ENCODE measurements around the gene MAGOH. TPM values are rescaled to one million over a fixed set of nuclear protein-coding genes. Genes with fewer than 3 reads are reported as not detected.

The MAGOH gene
- total RNA-seq, 1 experiment from 2014 or later, result 48.9 TPM

- TF ChIP-seq CTCF (conservative IDR thresholded peaks at IDR 0.05; ENCODE audit: low read depth, low read length), result peak; percentile 92
- TF ChIP-seq EZH2phosphoT487 (IDR thresholded peaks at IDR 0.05; ENCODE audit: borderline replicate concordance, low read length), result no peak
- no peak for TF ChIP-seq EZH2 (IDR thresholded peaks at IDR 0.05; ENCODE audit: low read length, unreplicated experiment)
- DNase-seq (peak; percentile 58), ATAC-seq (peak; percentile 60)
- no peak overlapping the region for H3K4me3 ChIP-seq (ENCODE audit: low read length)
- intact Hi-C loops (cut with micrococcal nuclease), result loop anchor here (1.0 kb wide), 1 partner anchor 115 kb away; no protein-coding TSS in a partner anchor
- H3K9me3 ChIP-seq (ENCODE audit: low read length), result no peaks in the 10 kb centered on the region
- ChIA-PET POLR2A (ENCODE audit: unreplicated experiment) (no interaction called here), CTCF (interaction anchor here (0.6 to 0.9 kb wide), 5 partner anchors 31 to 311 kb away, joined by 3 to 9 read pairs (median 4); no protein-coding TSS in a partner anchor)
- H3F3A ChIP-seq (ENCODE audit: low read length, unreplicated experiment), result no peaks in the 10 kb centered on the region
- H4K20me1 ChIP-seq (ENCODE audit: low read length), result no peaks in the 10 kb centered on the region
- peaks cover 16% of the 10 kb centered on the region for H3K4me1 ChIP-seq (ENCODE audit: insufficient read depth, low read length)
- H2AFZ ChIP-seq (ENCODE audit: low read length), result no peak overlapping the region
- no peak overlapping the region for H3K27ac ChIP-seq (ENCODE audit: low read length)
- peaks cover 12% of the 10 kb centered on the region for H3K36me3 ChIP-seq (ENCODE audit: low read depth, low read length)
- H3K9me2 ChIP-seq (replicated peaks; ENCODE audit: low read length), result no peaks in the 10 kb centered on the region
- no peak overlapping the region for H3K4me2 ChIP-seq (ENCODE audit: low read length)
- H3K79me2 ChIP-seq (ENCODE audit: low read length), result no peaks in the 10 kb centered on the region
- H3K9ac ChIP-seq (ENCODE audit: low read length), result no peak overlapping the region
- no peaks in the 10 kb centered on the region for H3K27me3 ChIP-seq (ENCODE audit: low read length)
- BruUV-seq (replicated peaks), result no TSS peak
Observed at GRCh38 chr1:53278298-53278725, 40.0 kb upstream of the MAGOH start.

- ATAC-seq, result no peak
- Histone ChIP-seq H3K9ac (ENCODE audit: low read length) (no peak overlapping the region), H4K20me1 (ENCODE audit: low read length) (no peaks in the 10 kb centered on the region), H3K4me3 (ENCODE audit: low read length) (no peak overlapping the region), H3K79me2 (ENCODE audit: low read length) (no peaks in the 10 kb centered on the region), H3K9me3 (ENCODE audit: low read length) (no peaks in the 10 kb centered on the region), H2AFZ (ENCODE audit: low read length) (no peak overlapping the region), H3K36me3 (ENCODE audit: low read depth, low read length) (peaks cover 12% of the 10 kb centered on the region), H3K4me2 (ENCODE audit: low read length) (no peak overlapping the region), H3K9me2 (replicated peaks; ENCODE audit: low read length) (no peaks in the 10 kb centered on the region), H3K27me3 (ENCODE audit: low read length) (no peaks in the 10 kb centered on the region), H3K27ac (ENCODE audit: low read length) (no peak overlapping the region), H3F3A (ENCODE audit: low read length, unreplicated experiment) (no peaks in the 10 kb centered on the region), H3K4me1 (ENCODE audit: insufficient read depth, low read length) (peaks cover 20% of the 10 kb centered on the region)
- intact Hi-C loops (cut with micrococcal nuclease), result no loop called here
- TF ChIP-seq EZH2phosphoT487 (IDR thresholded peaks at IDR 0.05; ENCODE audit: borderline replicate concordance, low read length) (no peak), EZH2 (IDR thresholded peaks at IDR 0.05; ENCODE audit: low read length, unreplicated experiment) (no peak), CTCF (conservative IDR thresholded peaks at IDR 0.05; ENCODE audit: low read depth, low read length) (no peak)
- no TSS peak for BruUV-seq (replicated peaks)
- POLR2A ChIA-PET (ENCODE audit: unreplicated experiment), result interaction anchor here (0.7 kb wide), 1 partner anchor 49 kb away, joined by 5 read pairs; no protein-coding TSS in a partner anchor
- CTCF ChIA-PET, result no interaction called here
- DNase-seq, result no peak
Observed at GRCh38 chr1:53277326-53277725, 39.0 kb upstream of the MAGOH start.

- H3K4me3 ChIP-seq (ENCODE audit: low read length), result no peak overlapping the region
- H3K4me2 ChIP-seq (ENCODE audit: low read length), result no peak overlapping the region
- DNase-seq (no peak), ATAC-seq (no peak)
- H3K9me3 ChIP-seq (ENCODE audit: low read length), result no peaks in the 10 kb centered on the region
- H3K27me3 ChIP-seq (ENCODE audit: low read length), result no peaks in the 10 kb centered on the region
- no peaks in the 10 kb centered on the region for H3F3A ChIP-seq (ENCODE audit: low read length, unreplicated experiment)
- ChIA-PET POLR2A (ENCODE audit: unreplicated experiment) (interaction anchor here (0.7 kb wide), 1 partner anchor 49 kb away, joined by 5 read pairs; no protein-coding TSS in a partner anchor), CTCF (no interaction called here)
- no TSS peak for BruUV-seq (replicated peaks)
- H3K4me1 ChIP-seq (ENCODE audit: insufficient read depth, low read length), result peaks cover 20% of the 10 kb centered on the region
- no peak overlapping the region for H3K27ac ChIP-seq (ENCODE audit: low read length)
- no peaks in the 10 kb centered on the region for H3K9me2 ChIP-seq (replicated peaks; ENCODE audit: low read length)
- no peak overlapping the region for H3K9ac ChIP-seq (ENCODE audit: low read length)
- TF ChIP-seq CTCF (conservative IDR thresholded peaks at IDR 0.05; ENCODE audit: low read depth, low read length) (no peak), EZH2 (IDR thresholded peaks at IDR 0.05; ENCODE audit: low read length, unreplicated experiment) (no peak), EZH2phosphoT487 (IDR thresholded peaks at IDR 0.05; ENCODE audit: borderline replicate concordance, low read length) (no peak)
- intact Hi-C loops (cut with micrococcal nuclease), result no loop called here
- H3K79me2 ChIP-seq (ENCODE audit: low read length), result no peaks in the 10 kb centered on the region
- H4K20me1 ChIP-seq (ENCODE audit: low read length), result no peaks in the 10 kb centered on the region
- no peak overlapping the region for H2AFZ ChIP-seq (ENCODE audit: low read length)
- H3K36me3 ChIP-seq (ENCODE audit: low read depth, low read length), result peaks cover 12% of the 10 kb centered on the region
Observed at GRCh38 chr1:53276902-53277281, 38.6 kb upstream of the MAGOH start.

Measured in PC-3 (cell line).